Vagina (tissue), 2 donors: ENCODE data around the gene SYMPK.

Source experiments
- CTCF ChIP-seq, 3 experiments: fragments of 450-650 bp in 2 of 3; fragments of 200-600 bp in 1 of 3; sonication (generic) in 1 of 3; IDR thresholded peaks; one replicate each; pipeline ENCODE4 v1.5.1; 2017 to 2019; ENCODE audit warnings: antibody characterized with exemption in 3 of 3, mild to moderate bottlenecking in 2 of 3, moderate library complexity in 2 of 3
- POLR2A ChIP-seq, 2 donors: fragments of 450-650 bp; IDR thresholded peaks; one replicate each; pipeline ENCODE4 v1.6.1; 2017; ENCODE audit warnings: antibody characterized with exemption in 2 of 2, mild to moderate bottlenecking in 2 of 2, moderate library complexity in 2 of 2
- POLR2AphosphoS5 ChIP-seq, 2 donors: sonication (generic); formaldehyde crosslinking; IDR thresholded peaks; one replicate each; pipeline ENCODE4 v1.9.0; 2017; ENCODE audit warnings: antibody characterized with exemption in 2 of 2, mild to moderate bottlenecking in 2 of 2, low read depth in 1 of 2; ENCODE audit not compliant: insufficient read depth in 1 of 2

- no peak for TF ChIP-seq POLR2AphosphoS5 (IDR thresholded peaks at IDR 0.05; ENCODE audit: insufficient read depth in 1 of 2, low read depth in 1 of 2)
- no peak for TF ChIP-seq CTCF (IDR thresholded peaks at IDR 0.05)
- no peak for TF ChIP-seq POLR2A (IDR thresholded peaks at IDR 0.05)
These were observed 46.5 kb downstream of the SYMPK start for GRCh38 chr19:45816236-45817009.
